IMR-90 (cell line): ENCODE results near the gene UNC50. TPM values are rescaled to one million over a fixed set of nuclear protein-coding genes. Genes with fewer than 3 reads are reported as not detected.

Source experiments
- ATAC-seq: fragments of 200-7000 bp; cut with Tn5 transposase; 2 replicates; pipeline ENCODE4 v1.9.1; 2020; ENCODE audit warnings: low read depth, mild to moderate bottlenecking, moderate library complexity
- BruUV-seq: library from RNA; stranded (reverse); fragments of 400-500 nt; replicated peaks from 2 replicates; lab custom pipeline; 2021; lab: Mats Ljungman, UMichigan
- CTCF ChIA-PET: fragments of 300-600 bp; formaldehyde crosslinking; extraction: SDS; loops from one replicate; lab custom pipeline; 2021; ENCODE audit warnings: antibody characterized with exemption; lab: Yijun Ruan, JAX
- POLR2A ChIA-PET: fragments of 300-600 bp; sonication (Branson Sonifier 250); formaldehyde crosslinking; loops from one replicate; lab custom pipeline; 2022; ENCODE audit warnings: antibody characterized with exemption; ENCODE audit not compliant: unreplicated experiment; lab: Charles Lee
- DNase-seq: peaks from one replicate; pipeline ENCODE4 v3.0.0; 2013
- H2AFZ ChIP-seq: replicated peaks from 2 replicates; pipeline ENCODE3; 2013; ENCODE audit warnings: low read length, mild to moderate bottlenecking; ENCODE audit not compliant: poor library complexity
- H2AK5ac ChIP-seq: 2 replicates; pipeline ENCODE4 v1.6.1; 2013; ENCODE audit warnings: low read depth, low read length, inconsistent platforms
- H2AK9ac ChIP-seq: replicated peaks from 2 replicates; pipeline ENCODE3; 2013; ENCODE audit warnings: mild to moderate bottlenecking, low read depth, low read length, moderate library complexity; ENCODE audit not compliant: poor library complexity
- H2BK120ac ChIP-seq: 2 replicates; pipeline ENCODE4 v1.6.1; 2013; ENCODE audit warnings: low read depth, low read length, inconsistent platforms
- H2BK15ac ChIP-seq: 3 replicates; pipeline ENCODE4 v1.6.1; 2013; ENCODE audit warnings: low read depth, low read length, inconsistent platforms
- H2BK20ac ChIP-seq: 2 replicates; pipeline ENCODE4 v1.6.1; 2013; ENCODE audit warnings: low read depth, mild to moderate bottlenecking, inconsistent platforms, low read length, moderate library complexity
- H2BK5ac ChIP-seq: 2 replicates; pipeline ENCODE4 v1.6.1; 2013; ENCODE audit warnings: mild to moderate bottlenecking, low read depth, low read length, inconsistent platforms; ENCODE audit not compliant: poor library complexity, severe bottlenecking
- H3K14ac ChIP-seq: replicated peaks from 2 replicates; pipeline ENCODE4 v1.6.1; 2013; ENCODE audit warnings: low read depth, low read length, inconsistent platforms
- H3K18ac ChIP-seq: 2 replicates; pipeline ENCODE4 v1.6.1; 2013; ENCODE audit warnings: low read depth, low read length, control low read depth
- H3K23ac ChIP-seq: 2 replicates; pipeline ENCODE4 v1.6.1; 2013; ENCODE audit warnings: low read depth, low read length, inconsistent platforms
- H3K27ac ChIP-seq: 2 replicates; pipeline ENCODE4 v1.5.1; 2013; ENCODE audit warnings: mild to moderate bottlenecking, control low read depth, low read length; ENCODE audit not compliant: insufficient read depth
- H3K27me3 ChIP-seq: 2 replicates; pipeline ENCODE4 v1.6.1; 2013; ENCODE audit warnings: low read length; ENCODE audit not compliant: control insufficient read depth, insufficient read depth
- H3K36me3 ChIP-seq: 2 replicates; pipeline ENCODE4 v1.6.1; 2013; ENCODE audit warnings: low read length, mixed read lengths; ENCODE audit not compliant: control insufficient read depth, insufficient read depth
- H3K4ac ChIP-seq: 2 replicates; pipeline ENCODE4 v1.6.1; 2013; ENCODE audit warnings: low read depth, low read length, inconsistent platforms
- H3K4me1 ChIP-seq: 2 replicates; pipeline ENCODE4 v1.6.1; 2013; ENCODE audit warnings: low read length, mixed read lengths; ENCODE audit not compliant: control insufficient read depth, insufficient read depth
- H3K4me2 ChIP-seq: 2 replicates; pipeline ENCODE4 v1.6.1; 2013; ENCODE audit warnings: low read depth, mild to moderate bottlenecking, control low read depth, low read length, moderate library complexity
- H3K4me3 ChIP-seq: 2 replicates; pipeline ENCODE4 v1.5.1; 2013; ENCODE audit warnings: low read depth, mild to moderate bottlenecking, control low read depth, low read length, moderate library complexity; ENCODE audit not compliant: insufficient read depth
- H3K56ac ChIP-seq: 2 replicates; pipeline ENCODE4 v1.6.1; 2013; ENCODE audit warnings: low read length, inconsistent platforms; ENCODE audit not compliant: insufficient read depth; ENCODE audit errors: extremely low read depth
- H3K79me1 ChIP-seq, 2 experiments: 2 replicates each; pipeline ENCODE4 v1.6.1; 2013; ENCODE audit warnings: low read length in 2 of 2, inconsistent platforms in 1 of 2, low read depth in 1 of 2
- H3K9ac ChIP-seq: 2 replicates; pipeline ENCODE4 v1.6.1; 2013; ENCODE audit warnings: low read depth, low read length, control low read depth
- H3K9me1 ChIP-seq: 2 replicates; pipeline ENCODE4 v1.6.1; 2013; ENCODE audit warnings: low read length, inconsistent platforms; ENCODE audit not compliant: insufficient read depth
- H3K9me3 ChIP-seq: 2 replicates; pipeline ENCODE4 v1.6.1; 2013; ENCODE audit warnings: low read length; ENCODE audit not compliant: control insufficient read depth, insufficient read depth
- H4K20me1 ChIP-seq: 2 replicates; pipeline ENCODE4 v1.6.1; 2013; ENCODE audit warnings: low read length, inconsistent platforms; ENCODE audit not compliant: insufficient read depth
- H4K5ac ChIP-seq: 2 replicates; pipeline ENCODE4 v1.6.1; 2013; ENCODE audit warnings: mild to moderate bottlenecking, low read depth, low read length, control low read depth
- H4K8ac ChIP-seq, 2 experiments: 2 replicates each; pipeline ENCODE4 v1.6.1; 2013; ENCODE audit warnings: low read depth in 2 of 2, low read length in 2 of 2, control low read depth in 1 of 2, inconsistent platforms in 1 of 2
- H4K91ac ChIP-seq: 2 replicates; pipeline ENCODE4 v1.6.1; 2013; ENCODE audit warnings: low read depth, low read length, inconsistent platforms; ENCODE audit not compliant: insufficient read depth
- BHLHE40 ChIP-seq: fragments of 150-350 bp; IDR thresholded peaks from 2 replicates; pipeline ENCODE4 v1.6.1; 2016; ENCODE audit warnings: mild to moderate bottlenecking, low read depth, low read length
- CEBPB ChIP-seq: IDR thresholded peaks from 2 replicates; pipeline ENCODE4 v1.6.1; 2012; ENCODE audit warnings: low read depth, low read length, improper control_type of control experiment
- CHD1 ChIP-seq: IDR thresholded peaks from 2 replicates; pipeline ENCODE4 v1.6.1; 2012; ENCODE audit warnings: low read depth, low read length, improper control_type of control experiment
- CTCF ChIP-seq: conservative IDR thresholded peaks from 2 replicates; pipeline ENCODE4 v1.5.1; 2012; ENCODE audit warnings: mild to moderate bottlenecking, low read depth, low read length, improper control_type of control experiment
- ELK1 ChIP-seq: fragments of 150-350 bp; IDR thresholded peaks from 2 replicates; pipeline ENCODE4 v1.6.1; 2016; ENCODE audit warnings: low read depth, mild to moderate bottlenecking, low read length, moderate library complexity, borderline replicate concordance
- FOS ChIP-seq: fragments of 150-350 bp; IDR thresholded peaks from 2 replicates; pipeline ENCODE4 v1.6.1; 2016; ENCODE audit warnings: low read depth, low read length
- MAFK ChIP-seq: IDR thresholded peaks from 2 replicates; pipeline ENCODE4 v1.6.1; 2012; ENCODE audit warnings: low read depth, low read length, improper control_type of control experiment
- MAZ ChIP-seq: IDR thresholded peaks from 2 replicates; pipeline ENCODE4 v1.6.1; 2012; ENCODE audit warnings: low read depth, mild to moderate bottlenecking, low read length, improper control_type of control experiment, moderate library complexity, borderline replicate concordance
- MXI1 ChIP-seq: IDR thresholded peaks from 2 replicates; pipeline ENCODE4 v1.6.1; 2012; ENCODE audit warnings: low read depth, mild to moderate bottlenecking, low read length, moderate library complexity, borderline replicate concordance
- NFE2L2 ChIP-seq: fragments of 150-350 bp; IDR thresholded peaks from 2 replicates; pipeline ENCODE4 v1.6.1; 2016; ENCODE audit warnings: low read depth, mild to moderate bottlenecking, low read length
- POLR2A ChIP-seq: IDR thresholded peaks from 2 replicates; pipeline ENCODE4 v1.6.1; 2012; ENCODE audit warnings: mild to moderate bottlenecking, low read depth, low read length
- RAD21 ChIP-seq: IDR thresholded peaks from 2 replicates; pipeline ENCODE4 v1.6.1; 2012; ENCODE audit warnings: low read length, improper control_type of control experiment
- RCOR1 ChIP-seq: IDR thresholded peaks from 2 replicates; pipeline ENCODE4 v1.6.1; 2012; ENCODE audit warnings: mild to moderate bottlenecking, low read length, improper control_type of control experiment; ENCODE audit not compliant: insufficient replicate concordance
- RFX5 ChIP-seq: IDR thresholded peaks from 2 replicates; pipeline ENCODE4 v1.8.0; 2012; ENCODE audit warnings: low read depth, mild to moderate bottlenecking, low read length, moderate library complexity
- SMC3 ChIP-seq: fragments of 150-350 bp; IDR thresholded peaks from 2 replicates; pipeline ENCODE4 v1.6.1; 2016; ENCODE audit warnings: low read depth, mild to moderate bottlenecking, antibody characterized with exemption, low read length, moderate library complexity
- WGBS, 2 experiments: methylation state at CpG; one replicate each; pipeline versions ENCODE4 v1.1.5 to v1.1.7; 2013; ENCODE audit warnings: missing lambda C conversion rate in 2 of 2; ENCODE audit not compliant: insufficient read length in 1 of 2; ENCODE audit errors: extremely low coverage in 2 of 2; 5-methylcytosine and 5-hydroxymethylcytosine counted together
- dilution Hi-C: fragments of 300-500 bp; cut with HindIII; formaldehyde crosslinking; loops from one replicate; pipeline ENCODE4 v1.14.3; 2018; ENCODE audit warnings: low sequenced_read_pairs; ENCODE audit not compliant: unreplicated experiment
- in situ Hi-C: fragments of 300-500 bp; cut with MboI; formaldehyde crosslinking; loops from 3 replicates; pipeline ENCODE4 v1.14.3; 2019; ENCODE audit warnings: low sequenced_read_pairs, inconsistent platforms, mixed read lengths
- intact Hi-C: fragments of 100-400 bp; cut with micrococcal nuclease; formaldehyde crosslinking; loops from 2 replicates; pipeline ENCODE4 v1.10.0; 2022
- polyA plus RNA-seq, 3 experiments: library from polyadenylated mRNA; depleted of rRNA; stranded (reverse); fragments of >200 nt; gene quantifications; 2 replicates each; pipeline ENCODE4 v1.2.3, GENCODE V29; 2012; ENCODE audit warnings: low replicate concordance in 1 of 3
- total RNA-seq: library from RNA; depleted of rRNA; stranded (reverse); fragments of >200 nt; gene quantifications from 2 replicates; pipeline ENCODE4 v1.2.3, GENCODE V29; 2012

The UNC50 gene
- total and polyA plus RNA-seq, 2 of the 4 experiments (the other 2 are of a cell fraction), result 18.3 to 34.1 TPM

- Histone ChIP-seq H2BK120ac (no peak overlapping the region), H3K4ac (no peak overlapping the region), H2AFZ (no peak overlapping the region), H3K18ac (no peak overlapping the region), H3K14ac (no peak overlapping the region), H3K4me3 (no peak overlapping the region), H4K91ac (no peak overlapping the region), H4K8ac (no peak overlapping the region), H3K9me1 (no peaks in the 10 kb centered on the region; the same call in 1 of the 2 replicates), H3K4me2 (no peak overlapping the region), H2BK5ac (no peak overlapping the region), H2BK15ac (no peak overlapping the region), H2AK5ac (no peak overlapping the region), H4K5ac (no peak overlapping the region), H3K4me1 (no peaks in the 10 kb centered on the region), H3K9me3 (no peaks in the 10 kb centered on the region), H3K79me1 (no peaks in the 10 kb centered on the region), H3K36me3 (peaks cover 10% of the 10 kb centered on the region), H4K20me1 (no peaks in the 10 kb centered on the region), H3K27me3 (no peaks in the 10 kb centered on the region), H2BK20ac (no peak overlapping the region), H3K56ac (no peak overlapping the region), H3K27ac (no peak overlapping the region), H3K23ac (no peak overlapping the region), H3K9ac (no peak overlapping the region), H2AK9ac (no peak overlapping the region)
- ChIA-PET POLR2A (no interaction called here), CTCF (interaction anchor here (0.6 kb wide), 1 partner anchor 24 kb away, joined by 4 read pairs; no protein-coding TSS in a partner anchor)
- ATAC-seq (no peak), DNase-seq (no peak)
- dilution Hi-C loops, result no loop called here
- intact Hi-C loops, result no loop called here
- in situ Hi-C loops, result no loop called here
- no TSS peak for BruUV-seq
- 100% methylated on average over 1 of the region's 10 CpGs; no CpG with 5 or more reads in 1 of the 2 experiments for WGBS, 2 experiments
- no peak for TF ChIP-seq MAZ
- no peak for TF ChIP-seq FOS
- no peak for TF ChIP-seq RFX5
- no peak for TF ChIP-seq MXI1
- TF ChIP-seq RAD21, result no peak
- TF ChIP-seq BHLHE40, result no peak
- no peak for TF ChIP-seq CEBPB
- TF ChIP-seq NFE2L2, result no peak
- no peak for TF ChIP-seq ELK1
- no peak for TF ChIP-seq CTCF
- no peak for TF ChIP-seq SMC3
- no peak for TF ChIP-seq CHD1
- no peak for TF ChIP-seq MAFK
- no peak for TF ChIP-seq POLR2A
- TF ChIP-seq RCOR1, result no peak
Observed at GRCh38 chr2:98583816-98584618, 24.4 kb upstream of the UNC50 start.
